Measurements from ENCODE around the gene CEMIP.

DNA sequence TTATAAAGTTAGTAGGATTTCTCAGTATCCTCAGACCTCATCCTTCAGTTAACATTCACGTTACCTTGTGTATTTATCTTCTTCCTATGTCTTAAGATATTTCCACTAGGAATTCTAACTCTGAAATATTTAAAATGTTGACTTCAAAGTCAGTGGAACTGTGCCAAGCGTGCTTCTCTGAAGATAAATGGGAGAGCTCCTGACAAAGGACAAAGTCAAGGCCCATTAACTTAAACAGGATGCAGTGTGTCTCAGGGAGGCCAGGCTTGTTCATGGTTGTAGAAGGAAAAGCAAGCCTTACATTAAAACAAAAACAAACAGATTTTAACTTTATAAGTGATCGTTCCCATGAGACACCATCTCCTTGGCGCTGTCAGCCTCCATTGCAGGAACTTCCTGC, 42.6 kb upstream of the CEMIP start:
- TF ChIP-seq, protein P1, sequence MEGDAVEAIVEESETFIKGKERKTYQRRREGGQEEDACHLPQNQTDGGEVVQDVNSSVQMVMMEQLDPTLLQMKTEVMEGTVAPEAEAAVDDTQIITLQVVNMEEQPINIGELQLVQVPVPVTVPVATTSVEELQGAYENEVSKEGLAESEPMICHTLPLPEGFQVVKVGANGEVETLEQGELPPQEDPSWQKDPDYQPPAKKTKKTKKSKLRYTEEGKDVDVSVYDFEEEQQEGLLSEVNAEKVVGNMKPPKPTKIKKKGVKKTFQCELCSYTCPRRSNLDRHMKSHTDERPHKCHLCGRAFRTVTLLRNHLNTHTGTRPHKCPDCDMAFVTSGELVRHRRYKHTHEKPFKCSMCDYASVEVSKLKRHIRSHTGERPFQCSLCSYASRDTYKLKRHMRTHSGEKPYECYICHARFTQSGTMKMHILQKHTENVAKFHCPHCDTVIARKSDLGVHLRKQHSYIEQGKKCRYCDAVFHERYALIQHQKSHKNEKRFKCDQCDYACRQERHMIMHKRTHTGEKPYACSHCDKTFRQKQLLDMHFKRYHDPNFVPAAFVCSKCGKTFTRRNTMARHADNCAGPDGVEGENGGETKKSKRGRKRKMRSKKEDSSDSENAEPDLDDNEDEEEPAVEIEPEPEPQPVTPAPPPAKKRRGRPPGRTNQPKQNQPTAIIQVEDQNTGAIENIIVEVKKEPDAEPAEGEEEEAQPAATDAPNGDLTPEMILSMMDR (optimal IDR thresholded peaks at IDR 0.05 in 1 of 3, IDR thresholded peaks at IDR 0.05 in 1 of 3, conservative IDR thresholded peaks at IDR 0.05 in 1 of 3; ENCODE audit: extremely low read depth in 1 of 3, insufficient read depth in 2 of 3, low read length in 3 of 3) = no peak
- no peak for TF ChIP-seq EZH2 (IDR thresholded peaks at IDR 0.05; ENCODE audit: low read length)

All from keratinocyte (primary cell).